Suppressor macrophage treated with lipopolysaccharide for 4 hours (primary cell): ENCODE results near the gene P2RX1.

Experiments
- DNase-seq: peaks from one replicate; pipeline ENCODE4 v3.0.0-alpha.2; 2020

P2RX1 gene

GRCh38 chr17:3915995-3916696 is at the start of gene P2RX1:
P2RX1 (minus strand) TSS chr17:3916465; CDS start chr17:3916225, 240 bp downstream.
- peak; percentile 59 for DNase-seq

GRCh38 chr17:3965118-3965800 is 49.0 kb upstream of the P2RX1 start:
- peak; percentile 74 for DNase-seq

GRCh38 chr17:3964203-3965117 is 48.2 kb upstream of the P2RX1 start, which contains the start of gene ATP2A3:
ATP2A3 (minus strand) TSS chr17:3964437; CDS start chr17:3964291, 146 bp downstream.
- DNase-seq, result peak; percentile 47

- DNase-seq, result no peak
Observed at GRCh38 chr17:3963237-3964201, 47.3 kb upstream of the P2RX1 start.

- DNase-seq, result no peak
Observed at GRCh38 chr17:3962965-3963236, 46.6 kb upstream of the P2RX1 start.

- no peak for DNase-seq
Observed at GRCh38 chr17:3962217-3962964, 46.1 kb upstream of the P2RX1 start.

- DNase-seq, result no peak
Observed at GRCh38 chr17:3961564-3962047, 45.3 kb upstream of the P2RX1 start.

GRCh38 chr17:3960764-3961163 is 44.5 kb upstream of the P2RX1 start:
- DNase-seq, result peak; percentile 93

GRCh38 chr17:3959921-3960601 is 43.8 kb upstream of the P2RX1 start:
- DNase-seq, result no peak

GRCh38 chr17:3959295-3959899 is 43.1 kb upstream of the P2RX1 start:
- no peak for DNase-seq

GRCh38 chr17:3957735-3958599 is 41.7 kb upstream of the P2RX1 start:
- no peak for DNase-seq

- no peak for DNase-seq
Observed at GRCh38 chr17:3956983-3957382, 40.7 kb upstream of the P2RX1 start.

- no peak for DNase-seq
Observed at GRCh38 chr17:3956327-3956957, 40.2 kb upstream of the P2RX1 start.

GRCh38 chr17:3955673-3955988 is 39.4 kb upstream of the P2RX1 start:
- peak; percentile 59 for DNase-seq

GRCh38 chr17:3954976-3955672 is 38.9 kb upstream of the P2RX1 start:
- DNase-seq, result no peak

- DNase-seq, result no peak
Observed at GRCh38 chr17:3954086-3954485, 37.8 kb upstream of the P2RX1 start.

- no peak for DNase-seq
Observed at GRCh38 chr17:3953542-3953941, 37.3 kb upstream of the P2RX1 start.

- no peak for DNase-seq
Observed at GRCh38 chr17:3952186-3952585, 35.9 kb upstream of the P2RX1 start.
